ENCODE measurements around the gene PADI6. TPM values are rescaled to one million over a fixed set of nuclear protein-coding genes. Genes with fewer than 3 reads are reported as not detected.

PADI6 gene
- total and polyA plus RNA-seq, 9 of the 15 experiments (the other 6 are each of a cell fraction or from before 2014, with no cell fraction given) = not detected

DNA sequence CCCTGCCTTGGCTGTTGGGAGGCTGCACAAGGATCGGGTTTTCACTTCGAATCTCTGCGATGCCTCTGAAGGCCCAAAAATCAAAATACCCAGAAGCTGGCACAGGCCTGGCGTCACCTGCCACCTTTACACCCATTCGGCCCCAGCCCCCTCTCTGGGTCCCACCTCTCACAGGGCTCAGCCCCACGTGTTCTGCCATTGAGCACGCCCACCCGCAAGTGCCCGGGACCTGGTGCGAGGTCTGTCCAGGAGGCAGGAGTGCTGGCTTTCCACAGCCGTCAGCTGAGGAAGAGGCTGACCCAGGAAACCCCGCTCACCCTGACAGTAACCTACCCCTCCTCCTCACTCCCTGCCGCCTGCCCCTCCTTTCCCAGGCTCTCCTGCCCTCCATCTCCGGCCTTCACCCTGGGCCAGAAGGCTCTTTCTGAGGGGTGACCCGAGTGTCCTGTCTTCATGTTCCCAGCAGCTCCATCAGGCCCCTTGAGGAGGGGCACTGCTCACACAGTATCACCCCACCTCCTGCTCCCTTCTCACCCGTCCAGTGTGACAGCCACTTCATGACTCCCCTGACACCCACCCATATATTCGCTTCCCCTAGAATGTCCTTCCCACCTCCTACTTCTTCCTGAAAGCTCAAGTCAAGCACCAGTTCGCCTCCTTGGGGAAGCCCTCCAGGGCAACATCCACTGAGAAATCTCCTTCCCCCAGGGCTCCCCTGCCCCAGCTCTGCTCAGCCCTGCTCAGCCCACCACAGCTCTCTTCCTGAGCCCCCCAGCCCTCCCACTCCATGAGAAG lies 54.0 kb downstream of the PADI6 start:
- Histone ChIP-seq H3K9me1 (ENCODE audit: control insufficient read depth, insufficient read depth, low read length) (no peaks in the 10 kb centered on the region), H3K36me3 (ENCODE audit: control insufficient read depth, insufficient read depth, low read length) (peaks cover 97% of the 10 kb centered on the region), H3K4me2 (ENCODE audit: insufficient read depth, low read length) (no peak overlapping the region), H3K27ac (ENCODE audit: extremely low read depth, low read depth, low read length) (no peak overlapping the region), H3K4me3 (no peak overlapping the region), H3K4me1 (replicated peaks in 1 of 2; ENCODE audit: control insufficient read depth in 2 of 2, insufficient read depth in 2 of 2, low read length in 2 of 2) (peaks cover 0 to 6% of the 10 kb centered on the region in 2 experiments; a peak in 2 of 5 replicates), H3K27me3 (ENCODE audit: control insufficient read depth in 2 of 2, insufficient read depth in 2 of 2, low read length in 2 of 2) (no peaks in the 10 kb centered on the region), H3K9ac (ENCODE audit: insufficient read depth in 1 of 2, low read depth in 2 of 2, low read length in 2 of 2) (no peak overlapping the region; a peak in 1 of 4 replicates), H4K20me1 (replicated peaks; ENCODE audit: control insufficient read depth, insufficient read depth, low read length) (peaks cover 31% of the 10 kb centered on the region), H2AFZ (ENCODE audit: low read depth, low read length) (no peak overlapping the region), H3K79me2 (ENCODE audit: control insufficient read depth, insufficient read depth, low read length) (peaks cover 54% of the 10 kb centered on the region), H3K9me3 (replicated peaks; ENCODE audit: control insufficient read depth, insufficient read depth, low read depth, low read length) (no peaks in the 10 kb centered on the region)
- TF ChIP-seq RBM22 (IDR thresholded peaks at IDR 0.05; ENCODE audit: low read depth, low read length, poor library complexity, severe bottlenecking) = peak; percentile 92
- TF ChIP-seq SUPT5H (IDR thresholded peaks at IDR 0.05) = 0 out of 2 replicates have a peak, but pooled peaks have one; percentile 24
- TF ChIP-seq, protein P1, sequence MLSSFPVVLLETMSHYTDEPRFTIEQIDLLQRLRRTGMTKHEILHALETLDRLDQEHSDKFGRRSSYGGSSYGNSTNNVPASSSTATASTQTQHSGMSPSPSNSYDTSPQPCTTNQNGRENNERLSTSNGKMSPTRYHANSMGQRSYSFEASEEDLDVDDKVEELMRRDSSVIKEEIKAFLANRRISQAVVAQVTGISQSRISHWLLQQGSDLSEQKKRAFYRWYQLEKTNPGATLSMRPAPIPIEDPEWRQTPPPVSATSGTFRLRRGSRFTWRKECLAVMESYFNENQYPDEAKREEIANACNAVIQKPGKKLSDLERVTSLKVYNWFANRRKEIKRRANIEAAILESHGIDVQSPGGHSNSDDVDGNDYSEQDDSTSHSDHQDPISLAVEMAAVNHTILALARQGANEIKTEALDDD (IDR thresholded peaks at IDR 0.05) = no peak
- no peak for TF ChIP-seq KDM5B (IDR thresholded peaks at IDR 0.05; ENCODE audit: insufficient replicate concordance, low read depth, low read length)
- no peak for TF ChIP-seq MCM7 (IDR thresholded peaks at IDR 0.05)
- 0 out of 2 replicates have a peak, but pooled peaks have one; percentile 24 for TF ChIP-seq POLR2A (conservative IDR thresholded peaks at IDR 0.05)
- TF ChIP-seq POLR2B (IDR thresholded peaks at IDR 0.05; ENCODE audit: low read depth, partially characterized antibody) = peak; percentile 39
- peak; percentile 76 for TF ChIP-seq POLR2G (IDR thresholded peaks at IDR 0.05; ENCODE audit: low read depth, low read length)
- no peak for TF ChIP-seq ZNF77 (CRISPR knock-in tag; IDR thresholded peaks at IDR 0.05)
- TF ChIP-seq MTA1 (IDR thresholded peaks at IDR 0.05; ENCODE audit: borderline replicate concordance) = no peak
- TF ChIP-seq, protein P2, sequence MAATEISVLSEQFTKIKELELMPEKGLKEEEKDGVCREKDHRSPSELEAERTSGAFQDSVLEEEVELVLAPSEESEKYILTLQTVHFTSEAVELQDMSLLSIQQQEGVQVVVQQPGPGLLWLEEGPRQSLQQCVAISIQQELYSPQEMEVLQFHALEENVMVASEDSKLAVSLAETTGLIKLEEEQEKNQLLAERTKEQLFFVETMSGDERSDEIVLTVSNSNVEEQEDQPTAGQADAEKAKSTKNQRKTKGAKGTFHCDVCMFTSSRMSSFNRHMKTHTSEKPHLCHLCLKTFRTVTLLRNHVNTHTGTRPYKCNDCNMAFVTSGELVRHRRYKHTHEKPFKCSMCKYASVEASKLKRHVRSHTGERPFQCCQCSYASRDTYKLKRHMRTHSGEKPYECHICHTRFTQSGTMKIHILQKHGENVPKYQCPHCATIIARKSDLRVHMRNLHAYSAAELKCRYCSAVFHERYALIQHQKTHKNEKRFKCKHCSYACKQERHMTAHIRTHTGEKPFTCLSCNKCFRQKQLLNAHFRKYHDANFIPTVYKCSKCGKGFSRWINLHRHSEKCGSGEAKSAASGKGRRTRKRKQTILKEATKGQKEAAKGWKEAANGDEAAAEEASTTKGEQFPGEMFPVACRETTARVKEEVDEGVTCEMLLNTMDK (IDR thresholded peaks at IDR 0.05; ENCODE audit: borderline replicate concordance, insufficient read depth, low read depth, low read length, poor library complexity, severe bottlenecking) = no peak
- TF ChIP-seq PYGO2 (tag; IDR thresholded peaks at IDR 0.05) = no peak
- TF ChIP-seq, protein P3, sequence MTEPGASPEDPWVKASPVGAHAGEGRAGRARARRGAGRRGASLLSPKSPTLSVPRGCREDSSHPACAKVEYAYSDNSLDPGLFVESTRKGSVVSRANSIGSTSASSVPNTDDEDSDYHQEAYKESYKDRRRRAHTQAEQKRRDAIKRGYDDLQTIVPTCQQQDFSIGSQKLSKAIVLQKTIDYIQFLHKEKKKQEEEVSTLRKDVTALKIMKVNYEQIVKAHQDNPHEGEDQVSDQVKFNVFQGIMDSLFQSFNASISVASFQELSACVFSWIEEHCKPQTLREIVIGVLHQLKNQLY (CRISPR knock-in tag; conservative IDR thresholded peaks at IDR 0.05) = no peak
- peak; percentile 69 for TF ChIP-seq RBFOX2 (IDR thresholded peaks at IDR 0.05; ENCODE audit: low read depth, low read length)
- ChIA-PET CTCF (ENCODE audit: low intra/inter-chr PET ratio) (no interaction called here), POLR2A (interaction anchor here (0.8 to 3.0 kb wide), 6 partner anchors 8 to 62 kb away, joined by 3 to 13 read pairs (median 5); no protein-coding TSS in a partner anchor)
- FAIRE-seq (no peak), DNase-seq (ENCODE audit: extremely low read depth in 1 of 4, low spot score in 3 of 4) (no peak), ATAC-seq (peak; percentile 8; the same call in 2 of the 3 replicates)
- WGBS (ENCODE audit: insufficient coverage, low coverage, missing lambda C conversion rate) = 94% methylated on average over 16 of the region's 18 CpGs
- BruUV-seq (replicated peaks) = no TSS peak
- intact Hi-C loops (cut with micrococcal nuclease) (no loop called here), in situ Hi-C loops (cut with MboI) (no loop called here)
